Skeletal muscle tissue (tissue), 4 donors: ENCODE data around the gene KLF3. TPM values are rescaled to one million over a fixed set of nuclear protein-coding genes. Genes with fewer than 3 reads are reported as not detected.

ENCODE experiments used
- H3K27ac ChIP-seq: one replicate; pipeline ENCODE4 v1.7.0; 2013; ENCODE audit warnings: mild to moderate bottlenecking, low read depth, low read length, inconsistent platforms
- H3K27me3 ChIP-seq, 3 donors: one replicate each; pipeline ENCODE4 v1.7.0; 2013; ENCODE audit warnings: low read length in 3 of 3; ENCODE audit not compliant: control insufficient read depth in 3 of 3, insufficient read depth in 3 of 3
- H3K36me3 ChIP-seq, 3 donors: one replicate each; pipeline ENCODE4 v1.7.0; 2013; ENCODE audit warnings: low read length in 3 of 3; ENCODE audit not compliant: control insufficient read depth in 3 of 3, insufficient read depth in 3 of 3
- H3K4me1 ChIP-seq, 3 donors: one replicate each; pipeline ENCODE4 v1.7.0; 2013; ENCODE audit warnings: low read length in 3 of 3, mild to moderate bottlenecking in 3 of 3; ENCODE audit not compliant: control insufficient read depth in 3 of 3, insufficient read depth in 3 of 3
- H3K4me3 ChIP-seq, 3 donors: one replicate each; pipeline ENCODE4 v1.7.0; 2013; ENCODE audit warnings: low read length in 3 of 3
- H3K9ac ChIP-seq, 3 donors: one replicate each; pipeline ENCODE4 v1.7.0; 2013; ENCODE audit warnings: low read length in 3 of 3, mild to moderate bottlenecking in 3 of 3, moderate library complexity in 2 of 3, low read depth in 1 of 3
- H3K9me3 ChIP-seq, 3 donors: one replicate each; pipeline ENCODE4 v1.7.0; 2013; ENCODE audit warnings: low read length in 3 of 3; ENCODE audit not compliant: control insufficient read depth in 3 of 3
- total RNA-seq: library from RNA; depleted of rRNA; stranded (reverse); fragments of >200 nt; gene quantifications from one replicate; pipeline ENCODE4 v1.2.3, GENCODE V29; 2014
- donor health status: Osteomylitis.

The KLF3 gene
- total RNA-seq, 1 donor from 2014 or later: 20.9 TPM

DNA sequence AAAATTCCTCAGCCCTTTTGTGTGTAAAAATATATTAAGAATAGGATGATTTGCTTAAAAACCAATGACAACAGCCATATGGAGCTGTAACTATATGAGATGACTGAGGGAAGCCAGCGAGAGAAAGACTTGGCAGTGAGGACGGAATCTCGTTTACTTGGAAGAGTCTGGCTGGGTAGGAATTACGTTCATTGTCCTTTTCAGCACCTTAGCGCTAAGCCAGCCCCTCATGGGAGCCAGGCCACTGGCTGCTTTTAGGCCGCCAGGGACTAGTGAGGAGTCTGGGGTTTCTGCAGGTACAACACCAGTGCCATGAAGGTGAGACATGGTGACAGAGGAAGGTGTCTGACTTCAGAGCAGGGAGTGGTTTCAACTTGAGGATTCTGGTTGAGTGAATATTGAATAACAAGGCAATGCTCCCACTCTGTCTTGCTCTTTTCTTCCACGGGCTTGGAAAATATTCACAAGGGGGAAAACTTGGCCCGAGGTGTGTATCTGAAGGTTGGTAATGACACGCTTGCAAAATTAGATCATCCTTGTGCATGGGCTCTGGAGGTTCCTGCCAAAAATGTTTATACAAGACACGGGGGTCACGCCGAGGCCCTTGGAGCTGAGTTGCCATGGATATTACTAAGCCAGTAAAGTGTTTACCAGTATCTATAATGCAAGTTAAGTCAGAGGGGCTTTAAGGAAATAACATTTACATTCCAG lies 17.4 kb downstream of the KLF3 start:
- Histone ChIP-seq H3K9me3 (no peaks in the 10 kb centered on the region), H3K27me3 (no peaks in the 10 kb centered on the region), H3K4me1 (peaks cover 19 to 34% (median 21%) of the 10 kb centered on the region in 3 donors), H3K4me3 (no peak overlapping the region), H3K27ac (peak overlapping the region; percentile 51), H3K9ac (no peak overlapping the region), H3K36me3 (peaks cover 3 to 10% (median 4%) of the 10 kb centered on the region in 3 donors)

- Histone ChIP-seq H3K9ac (no peak overlapping the region), H3K36me3 (peaks cover 3 to 10% (median 4%) of the 10 kb centered on the region in 3 donors), H3K27ac (no peak overlapping the region), H3K4me3 (no peak overlapping the region), H3K4me1 (peaks cover 18 to 33% (median 25%) of the 10 kb centered on the region in 3 donors), H3K27me3 (no peaks in the 10 kb centered on the region), H3K9me3 (no peaks in the 10 kb centered on the region)
Measured at GRCh38 chr4:38682336-38682735, 18.3 kb downstream of the KLF3 start.

- H3K4me3 ChIP-seq: no peak overlapping the region
Measured at GRCh38 chr4:38683276-38683675, 19.3 kb downstream of the KLF3 start.

GRCh38 chr4:38684271-38684670 lies 20.3 kb downstream of the KLF3 start:
- no peak overlapping the region for H3K9ac ChIP-seq
- H3K27me3 ChIP-seq: no peaks in the 10 kb centered on the region
- no peak overlapping the region for H3K27ac ChIP-seq
- peaks cover 16 to 22% (median 21%) of the 10 kb centered on the region in 3 donors for H3K4me1 ChIP-seq
- H3K36me3 ChIP-seq: peaks cover 13 to 19% (median 14%) of the 10 kb centered on the region in 3 donors
- H3K9me3 ChIP-seq: no peaks in the 10 kb centered on the region
- no peak overlapping the region for H3K4me3 ChIP-seq

More at GRCh38 chr4:38683276-38683675, 19.3 kb downstream of the KLF3 start:
- Histone ChIP-seq H3K27me3 (no peaks in the 10 kb centered on the region), H3K27ac (no peak overlapping the region), H3K9ac (no peak overlapping the region), H3K9me3 (no peaks in the 10 kb centered on the region), H3K4me1 (peaks cover 16 to 23% (median 19%) of the 10 kb centered on the region in 3 donors), H3K36me3 (peaks cover 3 to 13% (median 4%) of the 10 kb centered on the region in 3 donors)

GRCh38 chr4:38684951-38685844 lies 21.2 kb downstream of the KLF3 start:
- peaks cover 16 to 22% (median 21%) of the 10 kb centered on the region in 3 donors for H3K4me1 ChIP-seq
- H3K9me3 ChIP-seq: no peaks in the 10 kb centered on the region
- no peaks in the 10 kb centered on the region for H3K27me3 ChIP-seq
- H3K36me3 ChIP-seq: peaks cover 22 to 24% (median 23%) of the 10 kb centered on the region in 3 donors
- no peak overlapping the region for H3K4me3 ChIP-seq
- H3K9ac ChIP-seq: no peak overlapping the region
- H3K27ac ChIP-seq: no peak overlapping the region

DNA sequence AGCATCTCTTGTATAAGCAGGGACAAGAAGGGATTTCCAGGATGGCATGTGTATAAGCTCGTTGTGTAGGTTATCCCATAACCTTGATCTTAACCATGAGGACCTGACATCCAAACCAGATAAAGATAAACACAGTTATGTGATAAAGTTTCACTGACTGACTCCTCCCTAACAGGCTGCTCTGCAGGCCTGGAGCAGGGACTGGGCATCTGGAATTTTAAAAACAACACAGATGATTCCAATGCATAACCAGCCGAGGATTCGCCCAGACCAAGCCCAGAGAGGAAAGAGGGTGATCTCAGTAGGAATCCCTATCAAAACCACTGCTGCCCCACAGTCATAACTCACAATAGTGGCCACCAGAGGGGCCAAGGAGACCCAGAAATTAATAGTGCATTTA lies 22.7 kb downstream of the KLF3 start:
- peaks cover 19 to 34% (median 31%) of the 10 kb centered on the region in 3 donors for H3K36me3 ChIP-seq

GRCh38 chr4:38687571-38688011 lies 23.6 kb downstream of the KLF3 start:
- Histone ChIP-seq H3K9me3 (no peaks in the 10 kb centered on the region), H3K27ac (no peak overlapping the region), H3K4me1 (peaks cover 23 to 25% (median 24%) of the 10 kb centered on the region in 3 donors), H3K4me3 (no peak overlapping the region), H3K27me3 (no peaks in the 10 kb centered on the region), H3K36me3 (peaks cover 17 to 32% (median 31%) of the 10 kb centered on the region in 3 donors), H3K9ac (no peak overlapping the region)

More for the DNA sequence above, 22.7 kb downstream of the KLF3 start:
- Histone ChIP-seq H3K27ac (no peak overlapping the region), H3K4me1 (peaks cover 17 to 22% (median 19%) of the 10 kb centered on the region in 3 donors), H3K9ac (no peak overlapping the region), H3K4me3 (no peak overlapping the region), H3K9me3 (no peaks in the 10 kb centered on the region), H3K27me3 (no peaks in the 10 kb centered on the region)

DNA sequence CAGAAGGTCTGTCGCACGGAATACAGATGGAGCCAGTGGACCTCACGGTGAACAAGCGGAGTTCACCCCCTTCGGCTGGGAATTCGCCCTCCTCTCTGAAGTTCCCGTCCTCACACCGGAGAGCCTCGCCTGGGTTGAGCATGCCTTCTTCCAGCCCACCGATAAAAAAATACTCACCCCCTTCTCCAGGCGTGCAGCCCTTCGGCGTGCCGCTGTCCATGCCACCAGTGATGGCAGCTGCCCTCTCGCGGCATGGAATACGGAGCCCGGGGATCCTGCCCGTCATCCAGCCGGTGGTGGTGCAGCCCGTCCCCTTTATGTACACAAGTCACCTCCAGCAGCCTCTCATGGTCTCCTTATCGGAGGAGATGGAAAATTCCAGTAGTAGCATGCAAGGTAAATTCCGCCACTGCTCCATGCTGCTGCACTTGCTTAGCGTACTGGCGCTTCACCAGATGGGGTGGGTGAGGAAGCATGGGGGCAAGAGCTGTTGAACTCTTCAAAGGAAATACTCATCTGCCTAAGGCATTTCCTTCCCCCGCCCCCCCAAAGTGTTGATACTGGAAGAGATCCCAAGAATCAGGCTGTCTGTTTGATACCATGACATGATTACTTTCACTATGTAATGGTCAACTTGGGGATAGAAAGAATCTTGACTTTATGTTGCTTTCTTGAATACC lies 24.8 kb downstream of the KLF3 start:
- no peaks in the 10 kb centered on the region for H3K27me3 ChIP-seq
- H3K9ac ChIP-seq: no peak overlapping the region
- no peak overlapping the region for H3K27ac ChIP-seq
- H3K9me3 ChIP-seq: no peaks in the 10 kb centered on the region
- H3K4me1 ChIP-seq: peaks cover 23 to 25% (median 24%) of the 10 kb centered on the region in 3 donors
- H3K36me3 ChIP-seq: peaks cover 17 to 34% (median 33%) of the 10 kb centered on the region in 3 donors
- no peak overlapping the region for H3K4me3 ChIP-seq

GRCh38 chr4:38691251-38692008 lies 27.4 kb downstream of the KLF3 start:
- no peak overlapping the region for H3K27ac ChIP-seq
- H3K4me1 ChIP-seq: peaks cover 12 to 18% (median 13%) of the 10 kb centered on the region in 3 donors
- no peak overlapping the region for H3K9ac ChIP-seq
- H3K4me3 ChIP-seq: no peak overlapping the region
- H3K27me3 ChIP-seq: no peaks in the 10 kb centered on the region
- peaks cover 24 to 56% (median 51%) of the 10 kb centered on the region in 3 donors for H3K36me3 ChIP-seq
- H3K9me3 ChIP-seq: no peaks in the 10 kb centered on the region
